Raji (cell line): ENCODE data around the gene ARHGAP18.

Source experiments
- POLR2A ChIP-seq: IDR thresholded peaks from 2 replicates; pipeline ENCODE4 v1.6.1; 2011; ENCODE audit warnings: low read depth, low read length, control low read depth; ENCODE audit not compliant: insufficient read depth

The ARHGAP18 gene

GRCh38 chr6:129701721-129702455 lies 8.1 kb downstream of the ARHGAP18 start:
- TF ChIP-seq POLR2A, result no peak

GRCh38 chr6:129700666-129701065 lies 9.3 kb downstream of the ARHGAP18 start:
- TF ChIP-seq POLR2A, result no peak

DNA sequence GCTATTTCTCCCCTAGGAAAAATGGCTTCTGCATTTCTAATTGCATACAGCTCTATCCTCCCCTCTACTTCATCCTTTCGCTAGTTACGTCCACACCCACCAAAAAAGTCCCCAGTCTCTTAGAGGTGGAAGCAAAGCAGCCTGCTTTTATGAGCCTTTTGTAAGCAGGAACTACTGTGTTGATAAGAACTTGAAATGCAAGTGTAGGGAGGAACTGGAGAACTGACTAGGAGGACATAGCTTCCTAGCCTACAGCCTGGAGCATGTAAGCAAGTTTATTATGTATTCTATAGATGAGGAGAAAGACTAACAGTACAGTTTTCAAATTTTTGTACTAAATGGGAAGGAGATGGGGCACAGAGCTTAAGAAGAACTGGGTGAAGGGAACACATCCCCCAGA lies 10.3 kb downstream of the ARHGAP18 start:
- no peak for TF ChIP-seq POLR2A

DNA sequence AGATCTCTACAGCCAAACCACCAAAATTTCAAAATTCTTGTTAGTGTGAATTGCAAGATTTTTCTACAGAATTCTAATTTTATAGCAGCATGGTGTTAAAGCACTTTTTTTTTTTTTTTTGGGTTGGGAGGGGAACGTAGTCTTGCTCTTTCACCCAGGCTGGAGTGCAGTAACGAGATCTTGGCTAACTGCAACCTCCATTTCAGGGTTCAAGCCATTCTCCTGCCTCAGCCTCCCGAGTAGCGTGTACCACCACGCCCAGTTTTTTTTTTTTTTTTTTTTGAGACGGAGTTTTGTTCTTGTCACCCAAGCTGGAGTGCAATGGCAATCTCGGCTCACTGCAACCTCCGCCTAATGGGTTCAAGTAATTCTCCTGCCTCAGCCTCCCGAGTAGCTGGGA lies 11.5 kb downstream of the ARHGAP18 start:
- TF ChIP-seq POLR2A, result no peak

GRCh38 chr6:129697788-129698187 lies 12.2 kb downstream of the ARHGAP18 start:
- TF ChIP-seq POLR2A, result no peak

- TF ChIP-seq POLR2A, result no peak
These were observed 13.1 kb downstream of the ARHGAP18 start for GRCh38 chr6:129696843-129697242.

DNA sequence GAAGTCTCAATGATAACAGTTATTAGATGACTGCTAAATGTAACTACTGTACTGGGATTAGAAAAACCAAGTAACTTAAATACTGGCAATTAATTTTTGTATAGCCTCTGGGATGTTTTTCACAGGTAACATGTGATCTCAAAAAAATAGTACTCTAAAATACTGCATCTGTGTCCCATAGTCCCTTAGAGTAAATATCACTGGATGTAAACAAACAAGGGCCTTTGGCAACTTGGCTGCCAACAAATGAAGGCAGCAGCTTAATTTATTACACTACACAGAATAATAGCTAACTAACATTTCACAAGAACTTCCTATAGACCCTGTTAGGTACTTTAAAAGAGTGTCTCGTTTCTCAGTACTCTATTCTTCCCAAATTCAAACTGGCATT lies 14.0 kb downstream of the ARHGAP18 start:
- no peak for TF ChIP-seq POLR2A

DNA sequence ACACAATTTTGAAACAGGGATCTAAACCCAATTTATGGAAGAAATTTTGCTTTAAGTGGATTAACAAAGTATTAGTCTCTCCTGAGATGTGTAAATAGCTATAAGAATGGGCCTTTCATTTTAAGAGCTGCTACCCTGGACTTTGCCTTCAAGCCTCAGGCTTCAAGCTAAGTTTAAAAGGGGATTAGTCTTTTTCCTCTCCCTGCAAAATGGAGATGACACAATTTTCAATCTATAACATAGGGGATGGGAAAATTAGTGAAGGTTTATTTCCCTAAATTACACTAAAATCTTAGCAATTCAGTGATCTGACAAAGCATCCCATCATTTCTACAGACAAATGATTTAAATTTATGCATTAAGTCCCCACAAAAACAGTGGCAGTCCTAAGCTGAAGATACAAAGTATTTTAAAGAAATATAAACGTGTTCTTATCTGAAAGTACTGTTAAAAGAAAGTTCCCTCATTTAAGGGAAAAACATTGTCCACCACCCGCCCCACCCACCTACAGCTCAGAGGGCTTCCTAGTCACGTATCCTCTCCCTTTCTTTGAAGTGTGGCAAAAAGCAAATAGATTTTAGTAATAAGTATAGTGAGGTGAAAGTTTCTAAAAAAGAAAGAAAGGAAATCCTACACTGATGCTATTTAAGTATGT lies 14.5 kb downstream of the ARHGAP18 start:
- no peak for TF ChIP-seq POLR2A

DNA sequence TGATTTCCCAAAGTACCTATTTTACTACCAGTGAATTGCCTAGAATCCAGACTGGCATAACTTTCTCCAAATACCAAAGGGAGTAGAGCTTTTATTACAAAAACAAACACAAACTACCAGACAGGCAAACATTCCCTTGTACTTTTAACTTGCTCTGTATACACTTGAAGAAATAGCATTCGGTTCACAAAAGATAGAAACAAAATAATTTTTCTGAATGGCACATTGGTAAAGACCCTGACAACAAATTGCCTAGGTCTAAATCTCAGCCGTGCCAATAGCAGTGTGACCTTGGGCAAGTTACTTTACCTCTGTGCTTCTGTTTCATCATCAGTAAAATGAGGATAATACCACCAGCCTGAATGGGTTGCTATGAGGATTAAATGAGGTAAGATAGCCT lies 15.9 kb downstream of the ARHGAP18 start:
- no peak for TF ChIP-seq POLR2A

DNA sequence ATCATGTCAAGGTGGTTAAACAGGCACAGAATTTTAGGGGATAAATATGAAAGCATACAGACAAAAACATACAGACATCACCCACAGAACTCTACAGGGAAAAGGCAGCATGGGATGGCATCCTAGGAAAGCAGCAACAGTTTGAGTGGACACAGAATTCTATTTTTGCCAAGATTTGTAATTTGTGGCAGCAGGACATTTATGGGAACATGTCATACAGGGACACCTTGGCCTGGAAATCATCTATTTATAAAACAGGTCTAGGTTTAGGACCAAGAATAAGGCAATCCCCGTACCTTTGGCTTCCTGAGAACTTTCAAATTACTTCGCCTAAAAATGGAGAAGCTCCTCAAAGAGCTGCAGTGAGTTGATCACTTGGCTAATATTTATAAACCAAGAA lies 17.5 kb downstream of the ARHGAP18 start:
- no peak for TF ChIP-seq POLR2A

DNA sequence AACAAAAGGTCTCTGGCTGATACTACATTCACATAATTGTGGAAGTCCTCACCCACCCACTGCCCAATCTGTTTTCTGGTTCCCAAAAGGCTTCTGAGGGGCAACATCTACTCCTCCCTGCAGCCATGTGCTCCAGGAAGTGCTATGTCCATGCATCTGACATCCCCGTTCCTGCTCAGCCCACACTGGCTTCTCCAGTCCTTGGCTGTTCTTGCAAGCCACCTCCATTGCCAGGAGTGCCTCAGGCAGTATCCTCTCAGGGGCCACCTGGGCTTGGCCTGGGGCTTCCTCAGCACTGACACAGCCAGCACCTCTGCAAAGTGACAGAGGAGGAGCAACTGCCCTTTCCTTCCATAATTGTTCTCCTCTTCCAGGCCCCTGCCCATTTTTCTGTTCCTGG lies 18.3 kb downstream of the ARHGAP18 start:
- no peak for TF ChIP-seq POLR2A

- TF ChIP-seq POLR2A, result no peak
These were observed 18.8 kb downstream of the ARHGAP18 start for GRCh38 chr6:129691043-129691640.

DNA sequence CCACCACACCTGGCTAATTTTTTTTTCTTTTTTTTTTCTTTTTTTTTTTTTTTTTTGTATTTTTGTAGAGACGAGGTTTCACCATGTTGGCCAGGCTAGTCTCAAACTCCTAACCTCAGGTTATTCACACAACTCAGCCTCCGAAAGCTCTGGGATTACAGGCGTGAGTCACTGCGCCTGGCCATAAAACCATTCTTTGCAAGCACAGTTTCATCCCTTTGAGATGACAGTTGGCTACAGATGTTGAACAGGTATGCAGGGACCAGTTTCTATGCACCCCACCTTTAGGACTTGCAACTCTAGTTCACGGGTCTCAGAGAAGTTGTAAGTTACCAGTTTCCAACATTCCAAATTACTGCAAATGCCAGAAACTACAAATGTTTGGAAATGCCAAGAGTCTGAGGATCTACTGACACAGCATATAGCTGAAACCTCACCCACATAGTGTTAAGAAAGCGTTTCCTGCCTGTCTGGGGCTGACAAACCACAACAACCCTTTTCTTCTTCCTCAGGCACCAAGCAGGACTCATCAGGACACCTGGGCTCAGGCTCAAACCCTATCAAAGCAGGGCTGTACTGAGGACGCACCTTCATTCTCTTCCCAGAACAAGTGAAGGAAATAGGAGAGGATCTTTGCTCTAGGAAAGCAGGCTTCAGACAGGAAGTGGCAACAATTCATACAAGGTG lies 22.9 kb downstream of the ARHGAP18 start:
- no peak for TF ChIP-seq POLR2A

- no peak for TF ChIP-seq POLR2A
These were observed 24.3 kb downstream of the ARHGAP18 start for GRCh38 chr6:129685662-129686031.

DNA sequence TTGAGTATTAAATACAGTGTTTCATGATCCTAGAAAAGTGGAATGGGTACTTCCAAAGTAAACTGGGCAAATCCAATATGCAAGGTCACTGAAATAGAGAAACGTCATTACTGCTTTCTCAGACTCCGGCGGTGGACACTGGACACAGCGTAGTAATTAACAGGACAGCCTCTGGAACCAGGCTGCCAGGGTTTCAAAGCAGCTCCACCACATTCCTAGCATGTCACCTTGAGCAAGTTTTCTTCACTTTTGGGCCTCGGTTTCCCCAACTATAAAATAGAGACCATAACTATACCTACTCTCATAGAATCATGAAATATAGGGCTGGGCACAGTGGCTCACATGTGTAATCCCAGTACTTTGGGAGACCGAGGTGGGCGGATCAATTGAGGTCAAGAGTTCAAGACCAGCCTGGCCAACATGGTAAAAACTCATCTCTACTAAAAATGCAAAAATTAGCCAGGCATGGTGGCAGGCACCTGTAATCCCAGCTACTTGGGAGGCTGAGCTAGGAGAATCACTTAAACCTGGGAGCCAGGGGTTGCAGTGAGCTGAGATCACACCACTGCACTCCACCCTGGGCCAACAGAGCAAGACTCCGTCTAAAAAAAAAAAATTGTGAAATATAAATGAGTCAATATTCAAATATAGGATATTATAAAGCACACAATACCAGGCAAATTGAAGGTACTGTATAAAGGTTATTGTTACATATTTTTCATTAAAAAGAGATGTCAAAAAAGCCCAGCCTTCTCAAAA lies 24.9 kb downstream of the ARHGAP18 start:
- TF ChIP-seq POLR2A, result no peak
